HG03354 (cell line): ENCODE results near the gene GALNT11.
"Not testable (repeated sequence)": the region's sequence is repeated elsewhere in the genome, so short reads cannot be mapped to it uniquely, and the experiment has no call there.

Experiments used
- ATAC-seq: cut with Tn5 transposase; IDR thresholded peaks from one replicate; pipeline ENCODE4 v1.9.1; 2021; ENCODE audit warnings: mild to moderate bottlenecking; ENCODE audit not compliant: unreplicated experiment, poor library complexity, severe bottlenecking

The GALNT11 gene

GRCh38 chr7:152025077-152025936 is at the start of gene GALNT11:
GALNT11 (plus strand) TSS chr7:152025674; CDS start chr7:152094228, 68,554 bp downstream.
- peak; percentile 97 for ATAC-seq

- ATAC-seq = no peak
These were observed 46.9 kb upstream of the GALNT11 start for GRCh38 chr7:151978616-151979015.

DNA sequence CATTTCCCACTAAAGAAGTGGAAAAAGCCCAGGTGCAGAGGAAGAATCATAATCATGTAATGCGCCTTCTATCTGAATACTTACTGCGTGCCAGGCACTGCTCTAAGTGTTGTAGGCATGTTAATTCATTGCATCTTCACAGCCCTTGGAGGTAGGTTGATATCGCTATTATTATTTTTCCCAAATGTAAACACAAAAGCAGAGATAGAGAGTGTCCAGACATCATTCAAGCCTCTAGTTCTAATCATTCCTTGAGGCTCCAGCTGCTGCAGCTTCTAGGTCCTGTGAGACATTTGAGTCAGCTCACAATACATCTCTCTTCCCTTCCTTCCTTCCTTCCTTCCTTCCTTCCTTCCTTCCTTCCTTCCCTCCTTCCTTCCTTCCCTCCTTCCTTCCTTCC is 44.3 kb upstream of the GALNT11 start:
- ATAC-seq = no peak

DNA sequence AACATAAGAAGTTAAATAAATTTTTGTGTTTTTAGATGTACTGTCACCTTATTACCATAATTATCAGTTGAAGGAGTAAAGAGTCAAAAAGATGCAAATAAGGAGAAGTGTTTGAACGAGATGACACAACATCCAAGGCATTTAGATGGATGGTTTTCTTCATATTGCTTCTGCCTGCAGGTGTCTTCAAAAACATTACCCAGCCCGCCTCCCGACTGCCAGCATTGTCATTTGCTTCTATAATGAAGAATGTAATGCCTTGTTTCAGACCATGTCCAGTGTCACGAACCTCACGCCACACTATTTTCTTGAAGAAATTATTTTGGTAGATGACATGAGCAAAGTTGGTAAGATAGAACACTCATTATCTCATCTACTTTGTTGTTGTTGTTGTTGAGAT is 42.7 kb upstream of the GALNT11 start:
- no peak for ATAC-seq

GRCh38 chr7:151984612-151985011 is 40.9 kb upstream of the GALNT11 start:
- no peak for ATAC-seq

- no peak for ATAC-seq
These were observed 37.5 kb upstream of the GALNT11 start for GRCh38 chr7:151987748-151988529.

DNA sequence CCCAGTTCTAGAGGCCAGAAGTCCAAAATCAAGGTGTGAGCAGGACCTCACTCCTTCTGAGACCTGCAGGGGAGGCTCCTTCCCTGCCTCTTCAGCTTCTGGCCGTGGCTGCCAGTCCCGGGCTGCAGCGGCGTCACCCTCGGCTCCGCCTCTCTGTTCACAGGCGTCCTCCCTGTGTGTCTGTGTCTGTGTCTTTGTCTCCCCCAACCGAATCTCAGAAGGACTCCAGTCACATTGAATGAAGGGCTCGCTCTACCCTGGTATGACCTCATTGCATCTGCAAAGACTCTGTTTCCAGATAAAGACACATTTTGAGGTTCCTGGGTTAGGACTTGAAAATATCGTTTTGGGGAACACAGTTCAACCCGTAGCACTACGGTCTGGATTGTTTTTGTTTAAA is 33.1 kb upstream of the GALNT11 start:
- ATAC-seq = no peak

DNA sequence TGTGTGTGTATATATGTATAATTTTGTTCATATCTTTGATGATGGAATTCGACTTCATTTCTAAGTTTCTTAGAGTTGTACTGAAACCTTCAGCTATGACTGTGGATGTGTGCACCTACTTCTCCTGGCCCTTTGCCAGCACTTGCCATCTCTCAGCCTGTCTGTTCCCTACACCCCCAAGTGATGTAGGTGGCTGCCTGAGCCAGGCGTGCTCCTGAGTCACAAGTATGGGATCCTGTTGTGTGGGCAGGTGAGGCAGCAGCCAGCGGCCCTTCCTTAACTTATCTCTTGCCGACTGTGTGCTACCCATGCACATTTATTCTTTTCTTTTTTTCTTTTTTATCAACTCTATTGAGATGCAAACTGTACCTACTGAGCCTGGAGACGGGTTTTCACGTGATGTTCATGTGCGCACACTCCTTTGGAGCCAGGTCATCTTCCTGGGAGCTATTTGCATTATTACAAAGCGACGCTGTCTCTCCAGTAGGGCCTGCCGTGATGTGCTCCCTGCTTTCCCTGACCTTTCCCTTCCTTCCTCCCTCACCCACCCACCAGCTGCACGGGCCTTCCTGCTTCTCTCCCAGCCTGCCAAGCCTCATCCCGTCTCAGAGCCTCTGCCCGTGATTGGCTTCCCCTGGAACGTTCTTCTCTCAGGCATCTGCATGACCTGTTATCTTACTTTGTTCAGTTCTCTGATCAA is 31.3 kb upstream of the GALNT11 start:
- ATAC-seq = no peak

DNA sequence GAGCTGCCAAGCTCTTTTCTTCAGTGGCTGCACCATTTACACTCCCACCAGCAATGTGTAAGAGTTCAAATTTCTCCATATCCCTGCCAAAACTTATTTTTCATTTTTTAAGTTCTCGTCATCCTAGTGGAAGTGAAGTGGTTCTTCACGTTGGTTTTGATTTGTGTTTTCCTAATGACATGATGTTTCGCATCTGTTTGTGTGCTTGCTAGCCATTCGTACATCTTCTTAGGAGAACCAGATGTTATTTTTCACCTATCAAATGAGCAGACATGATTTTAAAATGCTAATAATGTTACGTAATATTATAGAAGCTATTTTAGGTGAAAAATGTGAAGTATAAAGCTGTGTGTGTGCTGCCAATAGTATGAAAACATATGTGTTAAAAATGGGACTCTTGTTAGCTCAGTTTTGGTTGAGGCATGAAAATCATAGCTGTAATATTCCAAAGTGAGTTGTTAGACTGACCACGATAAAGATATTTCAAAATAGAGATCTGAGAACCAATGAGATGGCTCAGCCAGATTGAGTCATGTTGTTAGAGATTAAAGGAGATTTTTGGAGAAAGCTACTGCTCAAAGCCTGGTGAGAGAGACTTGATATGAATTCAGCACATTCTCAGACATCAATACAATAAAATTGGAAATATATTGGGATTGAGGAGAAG is 25.9 kb upstream of the GALNT11 start:
- no peak for ATAC-seq

GRCh38 chr7:152000191-152000590 is 25.3 kb upstream of the GALNT11 start:
- ATAC-seq = no peak

- no peak for ATAC-seq
These were observed 19.1 kb upstream of the GALNT11 start for GRCh38 chr7:152006336-152006735.

- ATAC-seq = no peak
These were observed 13.6 kb upstream of the GALNT11 start for GRCh38 chr7:152011860-152012259.

- ATAC-seq = no peak
These were observed 12.2 kb upstream of the GALNT11 start for GRCh38 chr7:152013230-152013629.

- no peak for ATAC-seq
These were observed 11.5 kb upstream of the GALNT11 start for GRCh38 chr7:152013974-152014373.

GRCh38 chr7:152014722-152015121 is 10.8 kb upstream of the GALNT11 start:
- ATAC-seq = no peak

GRCh38 chr7:152015600-152015999 is 9.9 kb upstream of the GALNT11 start:
- no peak for ATAC-seq

DNA sequence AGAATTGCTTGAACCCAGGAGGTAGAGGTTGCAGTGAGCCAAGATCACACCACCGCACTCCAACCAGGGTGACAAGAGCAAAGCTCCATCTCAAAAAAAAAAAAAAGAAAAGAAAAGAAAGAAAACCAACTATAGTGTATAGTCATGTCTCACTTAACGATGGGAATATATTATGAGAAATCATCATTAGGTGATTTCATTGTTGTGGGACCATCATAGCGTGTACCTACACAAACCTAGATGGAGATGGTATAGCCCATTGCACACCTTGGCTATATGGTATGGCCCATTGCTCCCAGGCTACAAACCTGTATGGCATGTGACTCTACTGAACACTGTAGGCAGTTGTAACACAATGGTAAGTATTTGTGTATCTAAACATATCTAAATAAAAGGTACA is 8.5 kb upstream of the GALNT11 start:
- ATAC-seq = no peak

- ATAC-seq = not testable (repeated sequence)
These were observed 7.8 kb upstream of the GALNT11 start for GRCh38 chr7:152017683-152018082.

DNA sequence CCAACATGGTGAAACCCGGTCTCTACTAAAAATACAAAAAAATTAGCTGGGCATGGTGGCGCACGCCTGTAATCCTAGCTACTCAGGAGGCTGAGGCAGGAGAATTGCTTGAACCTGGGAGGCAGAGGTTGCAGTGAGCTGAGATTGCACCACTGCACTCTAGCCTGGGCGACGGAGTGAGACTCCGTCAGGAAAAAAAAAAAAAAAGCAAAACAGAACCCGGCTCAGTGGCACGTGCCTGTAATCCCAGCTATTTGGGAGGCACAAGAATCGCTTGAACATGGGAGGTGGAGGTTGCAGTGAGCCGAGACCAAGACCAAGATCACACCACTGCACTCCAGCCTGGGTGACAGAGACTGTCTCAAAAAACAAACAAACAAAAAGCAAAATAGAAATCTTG is 3.7 kb upstream of the GALNT11 start:
- not testable (repeated sequence) for ATAC-seq
